GM23248 (cell line): ENCODE data around the gene LIMA1.

Source experiments
- EZH2 ChIP-seq: fragments of 200-600 bp; sonication (generic); IDR thresholded peaks from 2 replicates; pipeline ENCODE4 v1.6.1; 2018; ENCODE audit warnings: antibody characterized with exemption, mild to moderate bottlenecking; ENCODE audit not compliant: insufficient read depth, poor library complexity, severe bottlenecking
- EZH2phosphoT487 ChIP-seq: fragments of 200-600 bp; sonication (generic); IDR thresholded peaks from 2 replicates; pipeline ENCODE4 v1.6.1; 2018; ENCODE audit warnings: antibody characterized with exemption, moderate library complexity, mild to moderate bottlenecking, low read depth; ENCODE audit not compliant: insufficient read depth

GRCh38 chr12:50257236-50258166 is 25.8 kb downstream of the LIMA1 start:
- TF ChIP-seq EZH2phosphoT487 (no peak), EZH2 (no peak)
